ENCODE measurements around the gene MAST4.

The MAST4 gene

DNA sequence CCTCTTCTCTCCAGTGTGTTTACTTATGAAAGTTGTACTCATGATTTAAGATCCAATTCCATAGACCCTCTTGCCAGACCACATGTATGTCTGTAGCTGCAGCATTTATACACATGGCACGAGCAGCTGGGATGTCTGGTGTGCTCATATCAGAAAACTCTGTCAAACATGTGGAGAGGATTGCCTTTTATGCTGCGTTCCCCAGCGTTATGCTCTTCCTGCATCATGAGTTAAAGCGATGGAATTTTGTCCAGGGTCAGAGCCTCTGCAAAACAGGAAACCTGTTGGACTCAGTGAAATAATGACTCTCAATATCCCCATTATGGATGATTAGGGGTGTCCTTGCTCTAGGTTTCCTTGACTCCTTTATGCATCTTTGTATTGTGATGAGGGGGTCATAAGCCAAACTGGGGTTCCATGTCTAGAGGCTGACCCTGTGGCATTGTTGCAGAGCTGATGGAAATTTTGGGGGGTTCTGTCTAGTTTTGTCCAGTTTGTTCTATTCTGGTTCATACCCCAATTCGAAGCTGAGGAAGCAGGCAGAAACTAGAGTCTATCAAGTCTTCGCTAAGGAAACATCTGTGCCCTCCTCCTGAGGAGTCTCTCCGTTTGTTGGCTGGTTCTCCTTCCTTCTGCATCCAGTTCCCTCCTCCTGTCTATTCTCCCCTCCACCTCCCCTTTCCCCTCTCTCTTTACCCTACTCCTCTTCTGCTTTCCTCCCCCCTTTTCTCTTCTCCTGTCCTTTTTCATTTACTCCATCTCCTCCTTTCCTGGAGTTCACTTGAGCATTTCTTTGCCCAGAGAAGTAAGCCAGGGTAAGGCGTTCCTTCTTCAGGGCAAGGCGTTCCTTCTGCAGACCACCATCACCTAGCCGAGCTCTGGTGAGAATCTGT is 252.8 kb downstream of the MAST4 start:
- no peak for DNase-seq (ENCODE audit: low spot score)

DNA sequence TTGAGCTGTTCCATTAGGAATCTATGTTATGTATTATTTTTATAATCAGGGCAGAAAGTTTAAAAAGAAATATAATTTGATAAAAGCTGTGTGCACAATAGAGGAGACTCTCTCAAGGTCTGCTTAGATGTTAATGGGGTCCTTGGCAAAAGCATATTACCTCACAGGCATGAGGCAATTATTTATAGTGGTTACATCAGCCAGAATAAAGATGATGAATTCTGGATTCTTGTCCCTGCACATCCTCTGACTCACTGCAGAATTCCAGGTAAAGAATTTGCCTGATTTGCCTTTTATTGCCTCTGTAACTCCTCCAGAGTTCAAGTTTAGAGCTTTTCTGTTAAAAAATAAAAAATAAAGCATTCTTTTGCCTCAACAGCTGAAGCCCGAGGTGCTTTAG is 253.6 kb downstream of the MAST4 start:
- DNase-seq (ENCODE audit: low spot score): no peak

- no peak for DNase-seq (ENCODE audit: low spot score)
Measured at GRCh38 chr5:66850354-66851075, 254.3 kb downstream of the MAST4 start.

GRCh38 chr5:66851306-66851705 is 255.1 kb downstream of the MAST4 start:
- no peak for DNase-seq (ENCODE audit: low spot score)

GRCh38 chr5:66854416-66854815 is 258.2 kb downstream of the MAST4 start:
- DNase-seq (ENCODE audit: low spot score): no peak

GRCh38 chr5:66856041-66856805 is 260.0 kb downstream of the MAST4 start:
- DNase-seq (ENCODE audit: low spot score): no peak

DNA sequence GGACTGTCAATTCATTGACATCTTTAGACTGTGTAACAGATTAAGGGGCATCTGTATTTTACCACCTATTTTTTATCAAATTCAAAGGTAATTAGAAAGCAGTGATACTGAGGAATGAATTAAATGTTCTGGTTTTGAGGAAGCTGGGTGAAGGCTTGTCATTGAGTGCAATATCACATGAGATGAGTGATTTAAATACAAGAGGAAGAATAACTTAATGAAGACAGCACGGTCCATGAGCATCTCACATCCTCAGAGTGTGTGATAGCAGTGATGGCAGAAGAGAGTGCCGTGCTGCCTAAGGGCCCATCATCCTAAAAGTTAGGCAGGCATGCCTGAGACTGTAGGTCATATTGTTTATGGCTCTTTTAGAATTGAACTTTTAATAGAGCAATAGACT is 263.3 kb downstream of the MAST4 start:
- DNase-seq (ENCODE audit: low spot score): no peak

DNA sequence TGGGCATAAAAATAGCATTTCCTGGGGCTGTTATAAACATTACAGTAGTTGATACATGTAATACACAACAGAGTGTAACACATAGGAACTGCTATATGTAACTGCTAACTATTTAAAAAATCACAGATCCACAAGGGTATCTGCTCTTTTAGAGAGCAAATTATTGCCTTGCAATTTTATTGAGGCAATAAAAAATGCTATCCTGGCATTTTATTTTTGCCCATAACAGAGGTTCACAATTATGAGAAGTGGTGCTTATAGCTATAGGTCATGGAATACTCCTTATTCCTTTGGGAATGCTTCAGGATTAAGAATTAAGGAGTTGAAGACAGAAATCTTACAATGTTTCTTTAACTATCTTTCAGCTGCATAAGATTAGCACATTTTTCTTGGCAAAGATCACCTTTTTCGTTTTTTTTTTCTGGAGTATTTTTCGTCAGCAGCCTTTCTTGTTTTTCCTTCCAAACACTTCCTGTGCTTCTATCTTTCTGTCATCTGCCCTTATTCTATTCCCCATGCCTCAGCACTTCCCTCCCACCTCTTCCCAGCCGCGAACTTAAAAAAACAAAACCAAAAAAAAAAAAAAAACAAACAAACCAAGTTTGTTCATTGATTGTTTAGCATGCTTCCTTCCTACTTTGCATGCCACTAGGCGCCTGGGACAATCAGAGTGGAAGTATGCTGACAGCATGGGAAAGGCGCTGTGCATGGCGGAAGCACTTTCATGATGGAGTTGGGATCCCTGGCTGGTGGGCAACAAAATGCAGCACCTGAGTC is 264.2 kb downstream of the MAST4 start:
- DNase-seq (ENCODE audit: low spot score): no peak

GRCh38 chr5:66861402-66861801 is 265.2 kb downstream of the MAST4 start:
- DNase-seq (ENCODE audit: low spot score): no peak

DNA sequence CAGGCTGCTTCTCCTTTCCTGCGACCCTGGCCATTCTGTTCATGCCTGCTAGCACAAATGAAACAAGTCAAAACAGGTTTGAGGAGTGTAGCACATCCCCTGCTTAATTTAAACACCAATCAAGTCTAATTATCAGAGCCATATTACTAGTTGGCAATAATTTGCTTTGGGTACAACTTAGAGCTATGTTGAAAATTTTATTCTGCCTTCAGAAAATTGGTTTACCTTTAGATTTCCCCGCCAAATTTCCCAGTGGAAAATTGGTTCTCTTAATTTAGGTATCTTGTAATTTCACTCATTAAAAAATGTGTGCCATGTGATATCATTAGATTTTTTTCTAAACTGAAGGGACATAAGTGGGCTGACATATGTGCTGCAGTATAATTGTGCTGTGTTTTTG is 265.8 kb downstream of the MAST4 start:
- DNase-seq (ENCODE audit: low spot score): no peak

DNA sequence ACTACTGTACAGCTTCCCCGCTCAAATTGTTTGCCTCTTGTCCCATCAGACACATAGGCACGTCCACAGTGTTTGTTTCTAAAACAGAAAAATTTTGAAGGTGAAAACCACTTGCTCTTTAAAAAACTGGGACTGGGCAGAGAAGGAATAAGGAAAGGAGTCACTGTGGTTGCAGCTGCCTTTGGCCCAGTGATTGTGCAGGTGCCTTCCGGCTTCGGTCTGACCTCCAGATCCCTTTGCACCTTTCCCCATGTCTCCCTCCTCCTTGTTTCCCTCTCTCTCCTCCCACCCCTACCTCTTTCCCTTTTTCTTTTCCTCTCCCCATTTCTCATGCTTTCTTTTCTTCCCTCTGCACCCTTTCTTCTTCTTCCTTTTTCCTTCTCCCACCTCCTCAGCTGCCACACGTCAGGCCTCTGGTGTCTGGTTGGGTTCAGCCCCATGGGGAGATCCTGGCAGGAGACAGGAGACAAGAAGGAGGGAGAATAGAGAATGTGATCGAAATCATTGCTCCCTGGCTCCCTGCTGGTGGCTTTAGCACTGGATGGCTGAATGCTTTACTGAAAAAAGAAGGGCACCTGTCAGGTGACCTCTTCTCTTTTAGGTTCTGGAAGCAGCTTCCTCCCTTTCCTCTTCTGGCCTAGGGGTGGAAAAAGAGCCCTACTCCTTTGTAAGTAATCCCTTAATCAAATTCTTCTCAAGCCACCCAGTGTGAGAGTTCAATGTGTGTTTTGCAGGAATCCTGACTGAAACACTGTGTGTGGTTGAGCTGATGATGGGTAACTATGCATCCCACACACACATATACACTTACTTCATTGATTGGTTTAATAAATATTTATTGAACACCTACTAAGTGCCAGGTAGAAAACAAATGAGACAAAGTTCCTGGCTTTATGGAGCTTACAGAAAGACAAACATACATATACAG is 267.3 kb downstream of the MAST4 start:
- no peak for DNase-seq (ENCODE audit: low spot score)

DNA sequence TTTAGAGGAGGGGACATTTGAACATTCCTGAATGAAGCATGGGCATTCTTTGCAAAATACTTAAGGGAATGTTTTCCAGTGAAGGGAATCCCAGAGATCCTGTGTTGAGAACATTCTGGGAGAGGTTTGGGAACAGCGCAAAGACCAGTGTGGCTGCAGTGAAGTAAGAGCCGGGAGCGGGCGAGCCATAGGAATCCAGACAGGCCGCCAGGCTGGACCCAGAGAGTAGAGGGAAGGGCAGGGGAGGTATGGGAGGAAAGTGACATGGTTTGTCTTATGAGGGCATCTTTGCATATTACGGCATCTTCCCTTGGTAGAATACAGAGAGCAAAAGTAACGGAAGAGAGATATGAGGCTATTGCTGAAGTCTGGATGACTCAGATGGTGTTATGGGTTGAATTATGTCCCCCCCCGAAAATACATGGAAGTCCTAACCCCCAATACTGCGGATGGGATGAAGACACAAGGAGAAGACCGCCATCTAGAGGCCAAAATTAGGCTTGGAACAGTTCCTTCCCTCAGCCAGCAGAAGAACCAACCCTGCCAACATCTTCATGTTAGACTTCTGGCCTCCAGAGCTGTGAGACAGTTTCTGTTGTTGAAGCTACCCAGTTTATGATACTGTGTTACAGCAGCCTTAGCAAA is 268.2 kb downstream of the MAST4 start:
- DNase-seq (ENCODE audit: low spot score): peak; percentile 38

DNA sequence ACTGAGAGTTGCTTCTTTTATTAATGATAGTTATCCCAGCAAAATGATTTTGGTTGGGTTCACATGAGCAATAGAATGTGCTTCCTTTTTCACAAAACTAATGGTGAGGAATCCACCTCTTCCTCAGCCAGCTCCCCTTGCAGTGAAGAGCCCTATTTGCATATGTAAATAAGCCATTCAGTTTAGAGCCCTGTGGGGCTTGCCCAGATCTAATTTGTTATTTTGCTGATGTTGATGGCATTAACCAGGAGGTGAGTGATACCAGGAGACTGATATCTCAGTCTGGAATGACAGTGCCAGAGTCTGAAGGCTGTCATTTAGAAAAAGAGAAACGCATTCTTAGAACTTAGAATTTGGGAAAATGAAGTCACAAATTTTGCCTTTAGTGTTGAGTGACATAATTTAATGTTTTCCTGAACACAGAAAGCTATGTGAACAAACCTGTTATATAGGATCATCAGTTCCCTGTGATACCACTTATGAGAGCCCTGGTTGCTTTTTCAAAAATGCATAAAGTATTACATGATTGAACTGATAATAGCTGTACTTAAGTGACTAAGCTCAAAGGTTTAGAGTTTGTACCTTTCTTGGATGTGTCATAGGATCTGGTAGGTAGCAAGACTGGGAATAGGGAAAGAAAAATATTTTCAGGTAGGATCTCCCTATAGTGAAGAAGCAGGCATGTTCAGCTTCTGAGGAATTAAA is 271.6 kb downstream of the MAST4 start:
- DNase-seq (ENCODE audit: low spot score): peak; percentile 4

GRCh38 chr5:66869347-66869746 is 273.2 kb downstream of the MAST4 start:
- no peak for DNase-seq (ENCODE audit: low spot score)

DNA sequence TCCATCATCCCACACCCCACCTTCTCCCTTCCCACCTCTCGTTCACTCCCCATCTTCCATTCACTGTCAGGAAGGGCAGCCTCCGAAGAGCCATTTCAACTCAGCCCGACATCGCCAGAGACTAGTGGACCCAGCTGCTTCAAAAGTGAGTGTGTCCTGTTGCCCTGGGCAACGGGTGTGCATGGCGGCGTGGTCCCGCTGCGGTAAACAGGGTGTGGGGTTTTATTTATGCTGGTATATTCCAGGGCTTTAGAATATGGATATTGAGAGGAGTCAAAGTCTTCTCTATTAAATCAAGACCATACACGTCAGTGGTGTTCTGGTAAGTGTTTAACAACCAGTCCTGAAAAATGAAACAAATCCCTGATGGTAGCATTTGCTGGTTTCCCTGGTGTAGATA is 274.5 kb downstream of the MAST4 start:
- no peak for DNase-seq (ENCODE audit: low spot score)

- no peak for DNase-seq (ENCODE audit: low spot score)
Measured at GRCh38 chr5:66871651-66872050, 275.5 kb downstream of the MAST4 start.

- no peak for DNase-seq (ENCODE audit: low spot score)
Measured at GRCh38 chr5:66872736-66873331, 276.6 kb downstream of the MAST4 start.

DNA sequence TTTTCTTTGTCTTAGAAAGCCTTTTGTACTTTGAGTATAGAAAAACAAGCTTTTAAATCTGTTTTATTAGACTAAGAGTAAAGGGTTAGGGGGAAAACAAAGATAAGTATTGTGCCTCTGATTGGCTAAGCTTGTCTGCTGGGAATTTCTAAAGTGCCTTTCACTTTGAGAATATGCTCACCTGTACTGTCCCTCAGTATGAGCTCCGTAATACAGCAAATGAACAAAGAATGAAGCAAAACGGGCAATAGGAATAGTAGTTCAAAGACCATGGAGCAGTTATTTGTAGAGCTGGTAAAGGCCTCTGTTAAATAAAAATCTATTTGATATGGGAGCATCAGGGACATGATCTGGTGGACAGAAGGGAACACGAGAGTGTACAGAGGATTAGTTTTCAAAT is 277.8 kb downstream of the MAST4 start:
- no peak for DNase-seq (ENCODE audit: low spot score)

GRCh38 chr5:66875315-66875714 is 279.1 kb downstream of the MAST4 start:
- no peak for DNase-seq (ENCODE audit: low spot score)

Data from NAMALWA (cell line).